Keratinocyte (primary cell): Measurements from ENCODE around the gene KCNG2. TPM values are rescaled to one million over a fixed set of nuclear protein-coding genes. Genes with fewer than 3 reads are reported as not detected.

Experiments
- DNase-seq: peaks from one replicate; pipeline ENCODE4 v3.0.0-alpha.2; 2011; ENCODE audit warnings: low read depth, missing footprints, low spot score
- FAIRE-seq: peaks from 2 replicates; lab custom pipeline; 2011; peaks lifted over from hg19 to GRCh38; lab: Jason Lieb, UNC
- H2AFZ ChIP-seq: 2 replicates; pipeline ENCODE4 v1.6.0; 2012; ENCODE audit warnings: low read length, control low read depth, inconsistent platforms; ENCODE audit not compliant: control insufficient read depth
- H3K27ac ChIP-seq: 2 replicates; pipeline ENCODE4 v1.5.1; 2011; ENCODE audit warnings: low read length; ENCODE audit not compliant: control insufficient read depth, insufficient read depth
- H3K27me3 ChIP-seq: 3 replicates; pipeline ENCODE4 v1.6.0; 2011; ENCODE audit warnings: low read length; ENCODE audit not compliant: control insufficient read depth, insufficient read depth; ENCODE audit errors: extremely low read depth
- H3K36me3 ChIP-seq, 2 experiments: 2 replicates in 1 of 2; 3 replicates in 1 of 2; pipeline ENCODE4 v1.5.1; 2011; ENCODE audit warnings: low read length in 2 of 2, mild to moderate bottlenecking in 1 of 2; ENCODE audit not compliant: control insufficient read depth in 2 of 2, insufficient read depth in 2 of 2; ENCODE audit errors: extremely low read depth in 1 of 2
- H3K4me1 ChIP-seq: 3 replicates; pipeline ENCODE4 v1.5.1; 2011; ENCODE audit warnings: low read length; ENCODE audit not compliant: control insufficient read depth, insufficient read depth; ENCODE audit errors: extremely low read depth
- H3K4me2 ChIP-seq: 3 replicates; pipeline ENCODE4 v1.6.0; 2011; ENCODE audit warnings: low read depth, low read length; ENCODE audit not compliant: control insufficient read depth, insufficient read depth; ENCODE audit errors: extremely low read depth
- H3K4me3 ChIP-seq, 3 experiments: fragments of 200-600 bp in 1 of 3; sonication (generic) in 1 of 3; 2 replicates in 2 of 3; 3 replicates in 1 of 3; pipeline ENCODE4 v1.5.1; 2011 to 2016; ENCODE audit warnings: low read length in 3 of 3, mild to moderate bottlenecking in 3 of 3, control low read depth in 2 of 3, inconsistent platforms in 1 of 3, low read depth in 1 of 3, mixed read lengths in 1 of 3, mixed run types in 1 of 3, moderate library complexity in 1 of 3; ENCODE audit not compliant: control insufficient read depth in 2 of 3, insufficient read depth in 2 of 3; ENCODE audit errors: extremely low read depth in 1 of 3
- H3K79me2 ChIP-seq: 2 replicates; pipeline ENCODE4 v1.6.0; 2012; ENCODE audit warnings: low read length; ENCODE audit not compliant: control insufficient read depth, insufficient read depth
- H3K9ac ChIP-seq: 3 replicates; pipeline ENCODE4 v1.6.0; 2011; ENCODE audit warnings: low read length; ENCODE audit not compliant: control insufficient read depth, insufficient read depth; ENCODE audit errors: extremely low read depth
- H3K9me1 ChIP-seq: 3 replicates; pipeline ENCODE4 v1.6.0; 2011; ENCODE audit warnings: low read length; ENCODE audit not compliant: control insufficient read depth, insufficient read depth; ENCODE audit errors: extremely low read depth
- H3K9me3 ChIP-seq: 2 replicates; pipeline ENCODE4 v1.5.1; 2012; ENCODE audit warnings: low read depth, low read length; ENCODE audit not compliant: control insufficient read depth
- H4K20me1 ChIP-seq: 3 replicates; pipeline ENCODE4 v1.6.0; 2011; ENCODE audit warnings: low read length; ENCODE audit not compliant: control insufficient read depth, insufficient read depth; ENCODE audit errors: extremely low read depth
- EZH2 ChIP-seq: IDR thresholded peaks from one replicate; pipeline ENCODE4 v1.6.1; 2012; ENCODE audit warnings: inconsistent platforms, mild to moderate bottlenecking, low read length, moderate library complexity
- dilution Hi-C: fragments of 300-500 bp; cut with MboI; formaldehyde crosslinking; loops from one replicate; pipeline ENCODE4 v1.7.0; 2020; ENCODE audit warnings: low sequenced_read_pairs; ENCODE audit not compliant: extremely low pct_ligation_motif_present
- polyA plus RNA-seq, 5 experiments: library from polyadenylated mRNA; depleted of rRNA in 3 of 5; stranded (reverse) in 3 of 5; stranded (forward) in 1 of 5; unstranded in 1 of 5; fragments of >200 nt; gene quantifications; 1 replicate in 1 of 5; 2 replicates in 3 of 5; 3 replicates in 1 of 5; pipeline versions ENCODE4 v1.2.1 to v1.2.3, GENCODE V29; 2011 to 2012; ENCODE audit warnings: missing spikeins in 2 of 5, low read depth in 1 of 5, low replicate concordance in 1 of 5
- TF ChIP-seq, protein P1 (sequence below), 3 experiments: IDR thresholded peaks in 1 of 3; conservative IDR thresholded peaks in 1 of 3; optimal IDR thresholded peaks in 1 of 3; 2 replicates in 2 of 3; 3 replicates in 1 of 3; pipeline versions ENCODE3 to v1.5.1; 2011; ENCODE audit warnings: low read length in 3 of 3, mild to moderate bottlenecking in 3 of 3, moderate library complexity in 2 of 3, control low read depth in 1 of 3, inconsistent platforms in 1 of 3; ENCODE audit not compliant: insufficient read depth in 2 of 3; ENCODE audit errors: extremely low read depth in 1 of 3

KCNG2 gene
- polyA plus RNA-seq, 1 donor (not counting 4 experiments of a cell fraction or from before 2014, with no cell fraction given) = not detected

DNA sequence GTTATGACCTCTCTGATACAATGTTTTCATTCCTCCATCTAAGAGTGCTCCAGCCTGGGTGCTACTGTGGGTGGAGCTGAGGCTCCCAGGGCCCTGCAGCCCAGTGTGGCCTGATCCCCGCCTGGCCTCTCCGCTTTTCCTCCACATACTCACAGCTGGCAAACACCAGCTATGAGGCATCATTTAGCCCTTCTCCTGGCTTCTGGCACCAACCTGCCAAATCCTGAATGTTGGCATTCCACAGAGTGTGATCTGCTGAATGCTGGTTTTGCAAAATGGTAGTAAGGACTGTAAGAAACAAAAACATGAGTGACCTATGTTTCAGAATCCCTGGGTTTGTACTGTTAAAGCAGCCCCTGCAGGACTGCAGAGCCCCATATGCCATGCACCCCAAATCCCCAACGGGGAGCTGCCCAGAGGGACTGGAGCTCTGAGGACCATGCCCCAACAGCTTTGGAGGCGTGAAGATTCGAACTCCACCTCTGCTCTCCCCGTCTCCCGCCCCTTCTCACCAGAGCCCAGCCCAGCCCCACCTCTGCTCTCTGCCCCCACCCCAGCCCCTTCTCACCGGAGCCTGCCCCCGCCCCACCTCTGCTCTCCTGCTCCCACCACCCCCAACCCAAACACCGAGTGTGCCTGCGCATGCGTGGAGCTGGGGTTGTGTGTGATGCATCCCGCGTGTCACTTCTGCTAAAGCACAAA lies 149.5 kb downstream of the KCNG2 start:
- H3K4me1 ChIP-seq = peaks cover 12% of the 10 kb centered on the region
- H3K9ac ChIP-seq = no peak overlapping the region
- no peaks in the 10 kb centered on the region for H3K9me3 ChIP-seq
- dilution Hi-C loops = no loop called here
- H3K4me2 ChIP-seq = no peak overlapping the region
- TF ChIP-seq, protein P1, sequence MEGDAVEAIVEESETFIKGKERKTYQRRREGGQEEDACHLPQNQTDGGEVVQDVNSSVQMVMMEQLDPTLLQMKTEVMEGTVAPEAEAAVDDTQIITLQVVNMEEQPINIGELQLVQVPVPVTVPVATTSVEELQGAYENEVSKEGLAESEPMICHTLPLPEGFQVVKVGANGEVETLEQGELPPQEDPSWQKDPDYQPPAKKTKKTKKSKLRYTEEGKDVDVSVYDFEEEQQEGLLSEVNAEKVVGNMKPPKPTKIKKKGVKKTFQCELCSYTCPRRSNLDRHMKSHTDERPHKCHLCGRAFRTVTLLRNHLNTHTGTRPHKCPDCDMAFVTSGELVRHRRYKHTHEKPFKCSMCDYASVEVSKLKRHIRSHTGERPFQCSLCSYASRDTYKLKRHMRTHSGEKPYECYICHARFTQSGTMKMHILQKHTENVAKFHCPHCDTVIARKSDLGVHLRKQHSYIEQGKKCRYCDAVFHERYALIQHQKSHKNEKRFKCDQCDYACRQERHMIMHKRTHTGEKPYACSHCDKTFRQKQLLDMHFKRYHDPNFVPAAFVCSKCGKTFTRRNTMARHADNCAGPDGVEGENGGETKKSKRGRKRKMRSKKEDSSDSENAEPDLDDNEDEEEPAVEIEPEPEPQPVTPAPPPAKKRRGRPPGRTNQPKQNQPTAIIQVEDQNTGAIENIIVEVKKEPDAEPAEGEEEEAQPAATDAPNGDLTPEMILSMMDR (optimal IDR thresholded peaks at IDR 0.05 in 1 of 3, IDR thresholded peaks at IDR 0.05 in 1 of 3, conservative IDR thresholded peaks at IDR 0.05 in 1 of 3; ENCODE audit: extremely low read depth in 1 of 3, insufficient read depth in 2 of 3, low read length in 3 of 3) = no peak
- TF ChIP-seq EZH2 = no peak
- peaks cover 24 to 25% of the 10 kb centered on the region in 2 experiments for H3K36me3 ChIP-seq
- no peak overlapping the region for H2AFZ ChIP-seq
- no peak overlapping the region for H3K27ac ChIP-seq
- H3K9me1 ChIP-seq = peaks cover 4% of the 10 kb centered on the region
- DNase-seq = no peak
- H4K20me1 ChIP-seq = peaks cover 3% of the 10 kb centered on the region
- peak; percentile 84 for FAIRE-seq
- H3K79me2 ChIP-seq = peaks cover 70% of the 10 kb centered on the region
- H3K4me3 ChIP-seq = no peak overlapping the region
- H3K27me3 ChIP-seq = no peaks in the 10 kb centered on the region

DNA sequence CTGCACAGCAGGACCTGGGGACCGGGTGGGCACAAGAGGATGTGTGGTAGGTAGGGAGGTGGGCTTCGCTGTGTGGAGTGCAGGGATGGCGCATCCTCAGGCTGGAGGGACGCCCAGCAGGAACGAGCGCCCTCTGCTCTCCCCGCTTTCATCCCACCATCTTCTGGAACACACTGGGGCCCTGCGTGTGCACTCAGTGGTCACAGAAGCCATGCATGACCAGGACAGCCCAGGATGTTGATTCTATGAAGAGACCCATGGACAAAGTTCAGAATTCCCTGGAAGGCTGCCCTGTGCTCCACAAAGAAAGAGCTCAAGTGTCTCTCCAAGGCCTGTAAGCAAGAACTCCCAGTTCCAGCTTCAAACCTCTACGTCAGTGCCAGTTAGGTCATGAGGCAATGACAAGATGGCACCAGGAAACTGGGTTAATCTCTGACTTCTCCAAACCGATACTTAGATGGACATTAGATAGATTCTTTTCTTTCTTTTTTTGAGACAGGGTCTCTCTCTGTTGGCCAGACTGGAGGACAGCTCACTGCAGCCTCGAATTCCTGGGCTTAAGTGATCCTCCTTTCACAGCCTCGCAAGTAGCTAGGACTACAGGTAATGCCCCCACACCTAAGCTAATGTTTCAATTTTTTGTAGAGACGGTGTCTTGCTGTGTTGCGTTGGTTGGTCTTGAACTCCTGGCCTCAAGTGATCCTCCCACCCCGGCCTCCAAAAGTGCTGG lies 150.3 kb downstream of the KCNG2 start:
- Histone ChIP-seq H3K79me2 (peaks cover 65% of the 10 kb centered on the region), H3K27me3 (no peaks in the 10 kb centered on the region), H3K4me2 (no peak overlapping the region), H4K20me1 (peaks cover 3% of the 10 kb centered on the region), H3K9me1 (peaks cover 4% of the 10 kb centered on the region), H3K4me1 (peaks cover 12% of the 10 kb centered on the region), H3K36me3 (peaks cover 17 to 18% of the 10 kb centered on the region in 2 experiments), H3K9me3 (no peaks in the 10 kb centered on the region), H3K27ac (no peak overlapping the region), H2AFZ (no peak overlapping the region), H3K4me3 (no peak overlapping the region), H3K9ac (no peak overlapping the region)
- dilution Hi-C loops = no loop called here
- FAIRE-seq = no peak
- no peak for TF ChIP-seq EZH2
- TF ChIP-seq, protein P1 (optimal IDR thresholded peaks at IDR 0.05 in 1 of 3, IDR thresholded peaks at IDR 0.05 in 1 of 3, conservative IDR thresholded peaks at IDR 0.05 in 1 of 3; ENCODE audit: extremely low read depth in 1 of 3, insufficient read depth in 2 of 3, low read length in 3 of 3) = no peak
- DNase-seq = no peak
